Ovary (tissue), 9 donors: ENCODE measurements around the gene XYLT2. TPM values are rescaled to one million over a fixed set of nuclear protein-coding genes. Genes with fewer than 3 reads are reported as not detected.

Experiments used
- DNase-seq, 5 donors: peaks; one replicate each; pipeline ENCODE4 v3.0.0-alpha.2; 2019 to 2020
- H3K27ac ChIP-seq, 2 donors: fragments of 200-600 bp; one replicate each; pipeline versions ENCODE4 v1.5.1 to v1.8.0; 2019 to 2022
- H3K27me3 ChIP-seq: fragments of 200-600 bp; one replicate; pipeline ENCODE4 v1.8.0; 2022
- H3K36me3 ChIP-seq: fragments of 200-600 bp; sonication (generic); one replicate; pipeline ENCODE4 v1.5.1; 2019
- H3K4me1 ChIP-seq: one replicate; pipeline ENCODE4 v1.8.1; 2013; ENCODE audit warnings: mild to moderate bottlenecking, moderate library complexity; ENCODE audit not compliant: insufficient read depth
- H3K4me3 ChIP-seq: fragments of 200-600 bp; sonication (generic); one replicate; pipeline ENCODE4 v1.5.1; 2017
- H3K9me3 ChIP-seq, 2 donors: fragments of 200-600 bp in 1 of 2; sonication (generic) in 1 of 2; one replicate each; pipeline versions ENCODE4 v1.5.1 to v1.8.1; 2013 to 2019; ENCODE audit warnings: mild to moderate bottlenecking in 1 of 2, moderate library complexity in 1 of 2
- EP300 ChIP-seq: sonication (generic); formaldehyde crosslinking; IDR thresholded peaks from one replicate; pipeline ENCODE4 v1.6.1; 2017; ENCODE audit warnings: antibody characterized with exemption
- POLR2A ChIP-seq: fragments of 450-650 bp; IDR thresholded peaks from one replicate; pipeline ENCODE4 v1.6.1; 2017; ENCODE audit warnings: antibody characterized with exemption, mild to moderate bottlenecking, moderate library complexity
- WGBS, 3 donors: extraction: QIAGEN DNeasy Blood & Tissue Kit in 1 of 3; methylation state at CpG; one replicate each; pipeline versions ENCODE4 v1.1.5 to v1.1.7; 2013 to 2017; 5-methylcytosine and 5-hydroxymethylcytosine counted together
- intact Hi-C, 4 donors: fragments of 100-400 bp; cut with DNase I; formaldehyde crosslinking; loops; one replicate each; pipeline versions ENCODE4 v1.11.0 to v1.15.1; 2022 to 2023
- polyA plus RNA-seq, 2 donors: library from polyadenylated mRNA; stranded (reverse); fragments of 200-250 nt in 1 of 2; fragments of 350-450 nt in 1 of 2; fragmentation: Illumina TruSeq in 1 of 2; extraction: RNeasy Lipid Tissue Mini Kit (QIAGEN cat#74804) in 1 of 2; gene quantifications; one replicate each; pipeline ENCODE4 v1.2.3, GENCODE V29; 2013 to 2014
- total RNA-seq, 7 donors: library from RNA; depleted of rRNA in 2 of 7; stranded (reverse); fragments of >200 nt in 2 of 7; fragmentation: NEBNext Ultra II Directional in 3 of 7; extraction: Animal tissue kit (Norgen Biotek cat#: 25700) in 3 of 7; gene quantifications; one replicate each; pipeline versions ENCODE4 v1.1.0 to v1.2.4, GENCODE V29; 2016 to 2023
- TF ChIP-seq, protein P1 (sequence below), 3 donors: fragments of 450-650 bp in 2 of 3; fragments of 200-600 bp in 1 of 3; IDR thresholded peaks; one replicate each; pipeline versions ENCODE4 v1.5.1 to v1.8.0; 2016 to 2022; ENCODE audit warnings: antibody characterized with exemption in 3 of 3, mild to moderate bottlenecking in 1 of 3
- donor health status: DM: no; HTN: no; CAD: no; lungs with moderate emphysema.
- donor health status: DM: no; HTN: no; CAD: no.
- donor health status: Bipolar disorder and iron deficiency.
- donor health status: DM: yes; HTN: yes; CAD: no.
- donor health status: DM: no; HTN: no; CAD: no.
- donor health status: DM: yes; HTN: yes; CAD: no.

The XYLT2 gene
- total and polyA plus RNA-seq, 9 donors = 5.2 to 34.1 (median 27.4) TPM

DNA sequence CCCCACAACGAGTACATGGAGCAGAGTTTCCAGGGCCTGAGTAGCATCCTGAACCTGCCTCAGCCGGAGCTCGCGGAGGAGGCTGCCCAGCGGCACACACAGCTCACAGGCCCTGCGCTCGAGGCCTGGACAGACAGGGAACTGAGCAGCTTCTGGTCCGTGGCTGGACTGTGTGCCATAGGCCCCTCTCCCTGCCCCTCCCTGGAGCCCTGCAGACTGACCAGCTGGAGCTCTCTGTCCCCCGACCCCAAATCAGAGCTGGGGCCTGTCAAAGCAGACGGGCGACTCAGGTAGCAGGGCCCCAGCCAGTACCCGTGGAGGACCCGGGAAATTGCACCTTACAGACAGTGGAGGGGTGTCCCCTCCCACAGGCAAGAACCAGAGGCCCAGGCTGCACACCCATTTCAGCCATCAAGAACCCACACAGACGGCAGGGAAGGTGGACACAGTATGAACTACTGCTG is 14.1 kb downstream of the XYLT2 start:
- Histone ChIP-seq H3K36me3 (no peaks in the 10 kb centered on the region), H3K4me3 (no peak overlapping the region), H3K27me3 (no peaks in the 10 kb centered on the region), H3K4me1 (no peaks in the 10 kb centered on the region), H3K9me3 (no peaks in the 10 kb centered on the region), H3K27ac (no peak overlapping the region)
- DNase-seq = peak in 1 of 5 donors; percentile 12
- WGBS, 3 donors = 65 to 70% (median 69%) methylated on average over 12 to 14 of the region's 14 CpGs
- intact Hi-C loops = loop anchor here in 1 of 4 donors (5.0 kb wide), 1 partner anchor 107 kb away; the partner anchor contains the start of gene CHAD
- no peak for TF ChIP-seq EP300
- no peak for TF ChIP-seq POLR2A
- TF ChIP-seq, protein P1, sequence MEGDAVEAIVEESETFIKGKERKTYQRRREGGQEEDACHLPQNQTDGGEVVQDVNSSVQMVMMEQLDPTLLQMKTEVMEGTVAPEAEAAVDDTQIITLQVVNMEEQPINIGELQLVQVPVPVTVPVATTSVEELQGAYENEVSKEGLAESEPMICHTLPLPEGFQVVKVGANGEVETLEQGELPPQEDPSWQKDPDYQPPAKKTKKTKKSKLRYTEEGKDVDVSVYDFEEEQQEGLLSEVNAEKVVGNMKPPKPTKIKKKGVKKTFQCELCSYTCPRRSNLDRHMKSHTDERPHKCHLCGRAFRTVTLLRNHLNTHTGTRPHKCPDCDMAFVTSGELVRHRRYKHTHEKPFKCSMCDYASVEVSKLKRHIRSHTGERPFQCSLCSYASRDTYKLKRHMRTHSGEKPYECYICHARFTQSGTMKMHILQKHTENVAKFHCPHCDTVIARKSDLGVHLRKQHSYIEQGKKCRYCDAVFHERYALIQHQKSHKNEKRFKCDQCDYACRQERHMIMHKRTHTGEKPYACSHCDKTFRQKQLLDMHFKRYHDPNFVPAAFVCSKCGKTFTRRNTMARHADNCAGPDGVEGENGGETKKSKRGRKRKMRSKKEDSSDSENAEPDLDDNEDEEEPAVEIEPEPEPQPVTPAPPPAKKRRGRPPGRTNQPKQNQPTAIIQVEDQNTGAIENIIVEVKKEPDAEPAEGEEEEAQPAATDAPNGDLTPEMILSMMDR (IDR thresholded peaks at IDR 0.05) = no peak

GRCh38 chr17:50360486-50361115 is 14.7 kb downstream of the XYLT2 start:
- Histone ChIP-seq H3K27me3 (no peaks in the 10 kb centered on the region), H3K4me1 (no peaks in the 10 kb centered on the region), H3K36me3 (no peaks in the 10 kb centered on the region), H3K27ac (no peak overlapping the region), H3K9me3 (no peaks in the 10 kb centered on the region), H3K4me3 (no peak overlapping the region)
- TF ChIP-seq, protein P1 (IDR thresholded peaks at IDR 0.05) = no peak
- intact Hi-C loops = loop anchor here in 1 of 4 donors (5.0 kb wide), 1 partner anchor 107 kb away; the partner anchor contains the start of gene CHAD
- 76 to 87% (median 82%) methylated on average over 11 of the region's 11 CpGs for WGBS, 3 donors
- DNase-seq = peak in 1 of 5 donors; percentile 35

GRCh38 chr17:50361561-50362480 is 15.9 kb downstream of the XYLT2 start:
- H3K27me3 ChIP-seq = no peaks in the 10 kb centered on the region
- no peaks in the 10 kb centered on the region for H3K36me3 ChIP-seq
- 23 to 32% (median 25%) methylated on average over 11 of the region's 11 CpGs for WGBS, 3 donors
- TF ChIP-seq, protein P1 (IDR thresholded peaks at IDR 0.05) = peak; percentile 14 to 49 (median 42)
- no peak for TF ChIP-seq POLR2A
- DNase-seq = peak in 2 of 5 donors; percentile 54 to 59
- H3K4me1 ChIP-seq = no peaks in the 10 kb centered on the region
- peak overlapping the region in 1 of 2 donors; percentile 19 for H3K27ac ChIP-seq
- H3K4me3 ChIP-seq = no peak overlapping the region
- intact Hi-C loops = loop anchor here in 1 of 4 donors (5.0 kb wide), 1 partner anchor 105 kb away; the partner anchor contains the start of gene CHAD
- H3K9me3 ChIP-seq = no peaks in the 10 kb centered on the region

GRCh38 chr17:50362661-50363060 is 16.7 kb downstream of the XYLT2 start:
- TF ChIP-seq, protein P1 (IDR thresholded peaks at IDR 0.05) = no peak
- no peak for TF ChIP-seq POLR2A
- Histone ChIP-seq H3K27me3 (no peaks in the 10 kb centered on the region), H3K4me3 (no peak overlapping the region), H3K4me1 (no peaks in the 10 kb centered on the region), H3K9me3 (no peaks in the 10 kb centered on the region), H3K27ac (peak overlapping the region in 1 of 2 donors; percentile 19), H3K36me3 (no peaks in the 10 kb centered on the region)
- WGBS, 3 donors = 32 to 50% (median 42%) methylated on average over 7 of the region's 7 CpGs
- peak in 1 of 5 donors; percentile 28 for DNase-seq
- intact Hi-C loops = loop anchor here in 1 of 4 donors (5.0 kb wide), 1 partner anchor 105 kb away; the partner anchor contains the start of gene CHAD
